PFSK-1 (cell line): ENCODE results near the gene KCTD12.

ENCODE experiments used
- FOXP2 ChIP-seq: optimal IDR thresholded peaks from 2 replicates; pipeline ENCODE3; 2011; ENCODE audit warnings: borderline replicate concordance, control low read depth, inconsistent platforms; ENCODE audit not compliant: insufficient read depth; ENCODE audit errors: extremely low read length, extremely low read depth
- POLR2AphosphoS5 ChIP-seq: IDR thresholded peaks from 2 replicates; pipeline ENCODE4 v1.6.1; 2012; ENCODE audit warnings: low read depth, mild to moderate bottlenecking, control low read depth, low read length, moderate library complexity
- REST ChIP-seq, 2 experiments: IDR thresholded peaks; 2 replicates each; pipeline versions ENCODE4 v1.6.1 to v1.8.0; 2011 to 2012; ENCODE audit warnings: low read depth in 2 of 2, low read length in 2 of 2, control low read depth in 1 of 2, inconsistent platforms in 1 of 2, mild to moderate bottlenecking in 1 of 2, moderate library complexity in 1 of 2; ENCODE audit not compliant: insufficient read depth in 1 of 2
- SIN3A ChIP-seq: IDR thresholded peaks from 2 replicates; pipeline ENCODE4 v1.6.1; 2012; ENCODE audit warnings: mild to moderate bottlenecking, low read length, moderate library complexity, borderline replicate concordance; ENCODE audit not compliant: insufficient read depth
- TAF1 ChIP-seq: IDR thresholded peaks from 2 replicates; pipeline ENCODE4 v1.6.1; 2012; ENCODE audit warnings: low read length, control low read depth, borderline replicate concordance; ENCODE audit not compliant: insufficient read depth

Gene KCTD12

GRCh38 chr13:76887076-76887563, 915 bp upstream of the KCTD12 start:
- TF ChIP-seq TAF1 (no peak), FOXP2 (no peak), POLR2AphosphoS5 (no peak), SIN3A (no peak), REST (IDR thresholded peaks at IDR 0.05; ENCODE audit: insufficient read depth in 1 of 2, low read depth in 2 of 2, low read length in 2 of 2) (no peak)

GRCh38 chr13:76886005-76886291, 257 bp downstream of the KCTD12 start:
- TF ChIP-seq SIN3A (no peak), REST (IDR thresholded peaks at IDR 0.05; ENCODE audit: insufficient read depth in 1 of 2, low read depth in 2 of 2, low read length in 2 of 2) (no peak), FOXP2 (no peak), TAF1 (no peak), POLR2AphosphoS5 (no peak)

- TF ChIP-seq FOXP2 (no peak), POLR2AphosphoS5 (no peak), SIN3A (no peak), TAF1 (no peak), REST (IDR thresholded peaks at IDR 0.05; ENCODE audit: insufficient read depth in 1 of 2, low read depth in 2 of 2, low read length in 2 of 2) (no peak)
Measured at GRCh38 chr13:76885203-76886004, 801 bp downstream of the KCTD12 start.

- TF ChIP-seq REST (IDR thresholded peaks at IDR 0.05; ENCODE audit: insufficient read depth in 1 of 2, low read depth in 2 of 2, low read length in 2 of 2), result no peak
- TF ChIP-seq TAF1, result no peak
- no peak for TF ChIP-seq POLR2AphosphoS5
- TF ChIP-seq SIN3A, result no peak
- no peak for TF ChIP-seq FOXP2
Measured at GRCh38 chr13:76884907-76885202, 1.4 kb downstream of the KCTD12 start.
